WTC11 (cell line): ENCODE data around the gene ZNF654. TPM values are rescaled to one million over a fixed set of nuclear protein-coding genes. Genes with fewer than 3 reads are reported as not detected.

Experiments used
- ATAC-seq: fragments of 200-7000 bp; cut with Tn5 transposase; 2 replicates; pipeline ENCODE4 v1.10.0; 2021; ENCODE audit warnings: mild to moderate bottlenecking, moderate library complexity
- Bru-seq: library from RNA; stranded (reverse); fragments of 400-500 nt; gene quantifications from one replicate; lab custom pipeline; 2021; lab: Mats Ljungman, UMichigan
- CTCF ChIA-PET: fragments of 300-600 bp; sonication (Branson Sonifier 250); formaldehyde crosslinking; loops from one replicate; lab custom pipeline; 2021; ENCODE audit warnings: antibody characterized with exemption; lab: Charles Lee
- POLR2A ChIA-PET: fragments of 350-600 bp; sonication (Branson Sonifier 250); formaldehyde crosslinking; loops from one replicate; lab custom pipeline; 2021; ENCODE audit warnings: antibody characterized with exemption; lab: Charles Lee
- DNase-seq: peaks from one replicate; pipeline ENCODE4 v3.0.0; 2021; ENCODE audit warnings: low spot score
- H3K27ac Mint-ChIP-seq: 2 replicates; pipeline ENCODE4 v1.8.0; 2021; ENCODE audit warnings: mixed read lengths
- H3K27me3 Mint-ChIP-seq: 2 replicates; pipeline ENCODE4 v1.8.0; 2021; ENCODE audit warnings: low read depth, mild to moderate bottlenecking, moderate library complexity, mixed read lengths
- H3K36me3 Mint-ChIP-seq: 2 replicates; pipeline ENCODE4 v1.8.0; 2021; ENCODE audit warnings: mixed read lengths
- H3K4me1 Mint-ChIP-seq: 2 replicates; pipeline ENCODE4 v1.8.0; 2022; ENCODE audit warnings: mixed read lengths
- H3K4me3 Mint-ChIP-seq: 2 replicates; pipeline ENCODE4 v1.8.0; 2021; ENCODE audit warnings: mild to moderate bottlenecking, moderate library complexity, mixed read lengths
- H3K9me3 Mint-ChIP-seq: 2 replicates; pipeline ENCODE4 v1.8.0; 2021; ENCODE audit warnings: mixed read lengths
- E2F4 ChIP-seq: sonication (generic); formaldehyde crosslinking; IDR thresholded peaks from 2 replicates; pipeline ENCODE4 v1.8.1; 2022; ENCODE audit warnings: low read depth, mild to moderate bottlenecking, moderate library complexity, missing genetic modification reagents, borderline replicate concordance
- ETV6 ChIP-seq: sonication (generic); formaldehyde crosslinking; IDR thresholded peaks from 2 replicates; pipeline ENCODE4 v1.8.1; 2022; ENCODE audit warnings: mild to moderate bottlenecking, missing genetic modification reagents
- GABPB1 ChIP-seq: sonication (generic); formaldehyde crosslinking; IDR thresholded peaks from 2 replicates; pipeline ENCODE4 v1.8.1; 2023; ENCODE audit warnings: mild to moderate bottlenecking, missing genetic modification reagents
- GRHL2 ChIP-seq: fragments of 250-450 bp; sonication (Bioruptor Pico); IDR thresholded peaks from 2 replicates; pipeline ENCODE4 v1.8.0; 2022; ENCODE audit warnings: mild to moderate bottlenecking, moderate library complexity; ENCODE audit not compliant: insufficient replicate concordance, severe bottlenecking
- JUN ChIP-seq: sonication (generic); formaldehyde crosslinking; IDR thresholded peaks from 2 replicates; pipeline ENCODE4 v1.8.0; 2023; ENCODE audit warnings: mild to moderate bottlenecking, missing genetic modification reagents
- MAX ChIP-seq: sonication (generic); formaldehyde crosslinking; IDR thresholded peaks from 2 replicates; pipeline ENCODE4 v1.8.0; 2022; ENCODE audit warnings: mild to moderate bottlenecking, missing genetic modification reagents
- MXD4 ChIP-seq: fragments of 250-450 bp; sonication (Bioruptor Pico); IDR thresholded peaks from 2 replicates; pipeline ENCODE4 v1.8.0; 2021; ENCODE audit warnings: mild to moderate bottlenecking, moderate library complexity, borderline replicate concordance
- MYBL2 ChIP-seq: sonication (generic); formaldehyde crosslinking; IDR thresholded peaks from 2 replicates; pipeline ENCODE4 v1.8.1; 2023; ENCODE audit warnings: mild to moderate bottlenecking, moderate library complexity, missing genetic modification reagents
- NFE2L1 ChIP-seq: sonication (generic); formaldehyde crosslinking; IDR thresholded peaks from 2 replicates; pipeline ENCODE4 v1.8.1; 2023; ENCODE audit warnings: missing genetic modification reagents
- NFYB ChIP-seq: sonication (generic); formaldehyde crosslinking; conservative IDR thresholded peaks from 2 replicates; pipeline ENCODE4 v1.8.0; 2022; ENCODE audit warnings: low read depth, missing genetic modification reagents
- PREB ChIP-seq: sonication (generic); formaldehyde crosslinking; IDR thresholded peaks from 2 replicates; pipeline ENCODE4 v1.8.1; 2022; ENCODE audit warnings: mild to moderate bottlenecking, missing genetic modification reagents, moderate library complexity, borderline replicate concordance
- PRRX2 ChIP-seq: fragments of 250-450 bp; sonication (Bioruptor Pico); IDR thresholded peaks from 2 replicates; pipeline ENCODE4 v1.8.0; 2021; ENCODE audit warnings: mild to moderate bottlenecking
- SMAD4 ChIP-seq: sonication (generic); formaldehyde crosslinking; IDR thresholded peaks from 2 replicates; pipeline ENCODE4 v1.8.0; 2022; ENCODE audit warnings: mild to moderate bottlenecking, missing genetic modification reagents
- SP1 ChIP-seq: sonication (generic); formaldehyde crosslinking; conservative IDR thresholded peaks from 2 replicates; pipeline ENCODE4 v1.8.1; 2022; ENCODE audit warnings: missing genetic modification reagents
- ZBTB21 ChIP-seq: sonication (generic); formaldehyde crosslinking; IDR thresholded peaks from 2 replicates; pipeline ENCODE4 v1.8.1; 2023; ENCODE audit warnings: mild to moderate bottlenecking, missing genetic modification reagents, borderline replicate concordance
- ZNF219 ChIP-seq: sonication (generic); formaldehyde crosslinking; IDR thresholded peaks from 2 replicates; pipeline ENCODE4 v1.8.0; 2023; ENCODE audit warnings: missing genetic modification reagents, mild to moderate bottlenecking, borderline replicate concordance
- ZNF263 ChIP-seq: sonication (generic); formaldehyde crosslinking; IDR thresholded peaks from 2 replicates; pipeline ENCODE4 v1.8.1; 2022; ENCODE audit warnings: low read depth, mild to moderate bottlenecking, moderate library complexity, missing genetic modification reagents
- ZNF281 ChIP-seq: sonication (generic); formaldehyde crosslinking; IDR thresholded peaks from 2 replicates; pipeline ENCODE4 v1.8.0; 2023; ENCODE audit warnings: mild to moderate bottlenecking, missing genetic modification reagents
- long read RNA-seq, 3 experiments: library from RNA in 1 of 3; library from capped mRNA in 1 of 3; library from polyadenylated mRNA in 1 of 3; unstranded in 2 of 3; stranded (forward) in 1 of 3; transcript quantifications; one replicate each; pipeline ENCODE4 v2.0.0, GENCODE V29; 2021
- total RNA-seq: library from RNA; stranded (reverse); gene quantifications from 3 replicates; pipeline ENCODE4 v1.2.3, GENCODE V29; 2021
- TF ChIP-seq, protein P1 (sequence below): fragments of 250-450 bp; sonication (Bioruptor Pico); IDR thresholded peaks from 2 replicates; pipeline ENCODE4 v1.9.0; 2021; ENCODE audit warnings: moderate library complexity, mild to moderate bottlenecking, inconsistent platforms, borderline replicate concordance
- TF ChIP-seq, protein P2 (sequence below): fragments of 250-450 bp; sonication (Bioruptor Pico); conservative IDR thresholded peaks from 2 replicates; pipeline ENCODE4 v1.9.0; 2021; ENCODE audit warnings: mild to moderate bottlenecking
- TF ChIP-seq, protein P3 (sequence below): fragments of 250-450 bp; sonication (Bioruptor Pico); IDR thresholded peaks from 2 replicates; pipeline ENCODE4 v1.9.0; 2021; ENCODE audit warnings: mild to moderate bottlenecking

The ZNF654 gene
- 7.0 to 10.0 TPM (median 8.3 TPM) in 3 replicates for total RNA-seq
- Bru-seq, nascent RNA: percentile 76 among the genes with signal in this experiment
- long read RNA-seq, experiment 1, full-length matches to known transcripts: 12 of 30 reads
- long read RNA-seq, experiment 1, partial matches to known transcripts: 7 of 30 reads
- long read RNA-seq, experiment 1, other reads (novel, unspliced or antisense): 11 of 30 reads
- long read RNA-seq, experiment 2, full-length matches to known transcripts: 5 of 13 reads
- long read RNA-seq, experiment 2, partial matches to known transcripts: 1 of 13 reads
- long read RNA-seq, experiment 2, other reads (novel, unspliced or antisense): 7 of 13 reads
- long read RNA-seq, experiment 3, partial matches to known transcripts: 1 of 2 reads
- long read RNA-seq, experiment 3, other reads (novel, unspliced or antisense): 1 of 2 reads

DNA sequence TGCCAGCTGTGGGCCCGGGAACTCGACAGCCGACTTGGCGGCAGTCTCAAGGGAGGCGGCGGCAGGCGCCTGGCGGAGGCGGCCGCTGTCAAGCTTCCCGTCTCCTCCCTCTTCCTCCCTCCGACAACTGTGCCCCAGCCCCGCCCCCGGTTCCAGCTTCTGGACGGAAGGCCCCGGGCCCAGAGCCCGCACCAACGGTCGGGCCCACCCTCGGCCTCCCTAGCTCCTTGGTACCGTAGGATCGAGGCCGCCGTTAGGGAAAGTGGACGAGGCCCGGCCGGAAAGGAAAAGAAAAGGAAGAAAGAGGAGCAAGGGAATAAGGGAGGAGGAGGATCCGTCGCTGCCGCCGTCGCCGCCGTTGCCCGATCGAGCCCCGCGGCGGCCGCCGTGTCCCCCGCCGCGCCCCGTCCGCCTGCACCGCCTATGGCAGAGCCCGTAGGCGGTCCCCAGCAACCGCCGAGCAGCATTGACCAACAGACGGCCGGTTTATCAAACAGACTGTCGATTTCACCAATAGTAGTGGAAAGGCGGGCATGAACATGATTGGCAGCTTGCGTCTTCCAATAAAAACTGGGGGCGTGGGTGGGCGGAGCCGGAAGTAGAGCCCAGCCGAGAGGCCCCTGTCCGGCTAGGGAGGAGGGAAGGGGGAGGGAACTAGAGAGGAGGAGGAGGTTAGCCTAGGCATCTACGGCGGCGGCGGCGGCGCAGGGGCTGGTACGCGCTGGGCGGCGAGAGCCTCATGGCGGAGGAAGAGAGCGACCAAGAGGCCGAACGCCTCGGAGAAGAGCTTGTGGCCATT, at the start of gene ZNF654, which contains the start of gene CGGBP1:
Gene ZNF654, plus strand, starts transcription at position 675 of the 799 bp plus-strand sequence. Its CDS starts 65 bp downstream, at position 740.
Gene CGGBP1, minus strand, starts transcription at position 425 of the 799 bp plus-strand sequence. CDS start 3,029 bp downstream, outside the sequence.
- Mint-ChIP-seq H3K4me3 (peak within 1 kb of the TSS; percentile 96), H3K4me1 (peaks cover 19% of the 10 kb centered on the region), H3K36me3 (peaks cover 25% of the 10 kb centered on the region), H3K27me3 (no peaks in the 10 kb centered on the region), H3K27ac (peak within 1 kb of the TSS; percentile 89), H3K9me3 (no peaks in the 10 kb centered on the region)
- POLR2A ChIA-PET: interaction anchor here (0.7 to 1.3 kb wide), 6 partner anchors 10 to 1225 kb away, joined by 3 to 10 read pairs (median 3); partner anchors contain the start of gene C3orf38
- DNase-seq (peak; percentile 98), ATAC-seq (peak; percentile 95)
- TF ChIP-seq NFYB: peak; percentile 98
- TF ChIP-seq ZNF219 (CRISPR knock-in tag): no peak
- TF ChIP-seq MAX (CRISPR knock-in tag): peak; percentile 48; the same call in 1 of the 2 replicates
- TF ChIP-seq, protein P1, sequence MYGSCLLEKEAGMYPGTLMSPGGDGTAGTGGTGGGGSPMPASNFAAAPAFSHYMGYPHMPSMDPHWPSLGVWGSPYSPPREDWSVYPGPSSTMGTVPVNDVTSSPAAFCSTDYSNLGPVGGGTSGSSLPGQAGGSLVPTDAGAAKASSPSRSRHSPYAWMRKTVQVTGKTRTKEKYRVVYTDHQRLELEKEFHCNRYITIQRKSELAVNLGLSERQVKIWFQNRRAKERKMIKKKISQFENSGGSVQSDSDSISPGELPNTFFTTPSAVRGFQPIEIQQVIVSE (CRISPR knock-in tag): no peak
- peak; percentile 58 for TF ChIP-seq ETV6 (CRISPR knock-in tag)
- 0 out of 2 replicates have a peak, but pooled peaks have one; percentile 46 for TF ChIP-seq ZNF263 (CRISPR knock-in tag)
- TF ChIP-seq SMAD4 (CRISPR knock-in tag): 0 out of 2 replicates have a peak, but pooled peaks have one; percentile 22
- peak; percentile 52; the same call in 1 of the 2 replicates for TF ChIP-seq GABPB1 (CRISPR knock-in tag)
- TF ChIP-seq JUN (CRISPR knock-in tag): 0 out of 2 replicates have a peak, but pooled peaks have one; percentile 28
- 0 out of 2 replicates have a peak, but pooled peaks have one; percentile 51 for TF ChIP-seq MYBL2 (CRISPR knock-in tag)
- TF ChIP-seq SP1 (CRISPR knock-in tag): peak; percentile 98
- TF ChIP-seq ZBTB21 (CRISPR knock-in tag): no peak
- TF ChIP-seq E2F4: no peak
- CTCF ChIA-PET: interaction anchor here (0.9 to 1.5 kb wide), 3 partner anchors 54 to 121 kb away, joined by 3 to 4 read pairs (median 3); no protein-coding TSS in a partner anchor

GRCh38 chr3:88010810-88011209, 48.2 kb upstream of the ZNF654 start:
- Mint-ChIP-seq H3K4me1 (no peaks in the 10 kb centered on the region), H3K27ac (no peak overlapping the region), H3K4me3 (no peak overlapping the region), H3K36me3 (no peaks in the 10 kb centered on the region), H3K27me3 (no peaks in the 10 kb centered on the region), H3K9me3 (no peaks in the 10 kb centered on the region)
- POLR2A ChIA-PET: no interaction called here
- DNase-seq: no peak
- ATAC-seq: no peak
- CTCF ChIA-PET: no interaction called here
- TF ChIP-seq, protein P2, sequence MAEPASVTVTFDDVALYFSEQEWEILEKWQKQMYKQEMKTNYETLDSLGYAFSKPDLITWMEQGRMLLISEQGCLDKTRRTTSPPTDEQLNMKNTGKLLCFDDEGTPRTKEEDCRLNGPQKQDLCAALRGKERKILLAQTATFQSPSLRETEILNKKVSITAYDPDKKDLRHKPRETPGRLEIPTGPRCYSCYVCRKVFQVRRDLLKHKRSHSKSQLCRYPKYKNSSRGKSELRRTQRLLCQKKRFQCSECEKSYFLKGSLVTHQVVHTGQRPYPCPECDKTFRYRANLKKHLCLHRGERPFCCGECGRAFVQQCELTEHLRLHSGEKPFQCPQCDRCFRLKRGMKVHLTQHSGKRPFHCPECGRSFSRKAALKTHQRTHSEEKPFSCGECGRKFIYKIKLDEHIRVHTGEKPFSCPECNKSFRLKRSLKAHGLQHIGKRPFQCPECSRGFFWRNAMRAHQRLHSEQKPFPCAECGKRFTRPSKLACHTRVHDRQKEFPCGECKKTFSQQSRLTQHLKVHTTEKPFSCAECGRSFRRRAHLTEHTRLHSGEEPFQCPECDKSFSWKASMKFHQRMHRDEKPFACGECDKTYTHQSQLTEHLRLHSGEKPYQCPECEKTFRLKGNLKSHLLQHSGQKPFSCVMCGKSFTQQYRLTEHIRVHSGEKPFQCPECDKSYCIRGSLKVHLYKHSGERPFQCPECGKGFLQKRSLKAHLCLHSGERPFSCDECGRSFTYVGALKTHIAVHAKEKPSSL: no peak
- TF ChIP-seq PRRX2: no peak
- no peak for TF ChIP-seq MXD4
- no peak for TF ChIP-seq PREB (CRISPR knock-in tag)
- TF ChIP-seq NFE2L1 (CRISPR knock-in tag): no peak
- TF ChIP-seq, protein P3, sequence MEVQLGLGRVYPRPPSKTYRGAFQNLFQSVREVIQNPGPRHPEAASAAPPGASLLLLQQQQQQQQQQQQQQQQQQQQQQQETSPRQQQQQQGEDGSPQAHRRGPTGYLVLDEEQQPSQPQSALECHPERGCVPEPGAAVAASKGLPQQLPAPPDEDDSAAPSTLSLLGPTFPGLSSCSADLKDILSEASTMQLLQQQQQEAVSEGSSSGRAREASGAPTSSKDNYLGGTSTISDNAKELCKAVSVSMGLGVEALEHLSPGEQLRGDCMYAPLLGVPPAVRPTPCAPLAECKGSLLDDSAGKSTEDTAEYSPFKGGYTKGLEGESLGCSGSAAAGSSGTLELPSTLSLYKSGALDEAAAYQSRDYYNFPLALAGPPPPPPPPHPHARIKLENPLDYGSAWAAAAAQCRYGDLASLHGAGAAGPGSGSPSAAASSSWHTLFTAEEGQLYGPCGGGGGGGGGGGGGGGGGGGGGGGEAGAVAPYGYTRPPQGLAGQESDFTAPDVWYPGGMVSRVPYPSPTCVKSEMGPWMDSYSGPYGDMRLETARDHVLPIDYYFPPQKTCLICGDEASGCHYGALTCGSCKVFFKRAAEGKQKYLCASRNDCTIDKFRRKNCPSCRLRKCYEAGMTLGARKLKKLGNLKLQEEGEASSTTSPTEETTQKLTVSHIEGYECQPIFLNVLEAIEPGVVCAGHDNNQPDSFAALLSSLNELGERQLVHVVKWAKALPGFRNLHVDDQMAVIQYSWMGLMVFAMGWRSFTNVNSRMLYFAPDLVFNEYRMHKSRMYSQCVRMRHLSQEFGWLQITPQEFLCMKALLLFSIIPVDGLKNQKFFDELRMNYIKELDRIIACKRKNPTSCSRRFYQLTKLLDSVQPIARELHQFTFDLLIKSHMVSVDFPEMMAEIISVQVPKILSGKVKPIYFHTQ (CRISPR knock-in tag): no peak
- no peak for TF ChIP-seq ZNF281 (CRISPR knock-in tag)
- TF ChIP-seq GRHL2 (CRISPR knock-in tag): no peak
